Loucy (cell line): Measurements from ENCODE around the gene HBE1.

Experiments
- EZH2phosphoT487 ChIP-seq: fragments of 200-600 bp; IDR thresholded peaks from 2 replicates; pipeline ENCODE4 v1.6.1; 2018; ENCODE audit warnings: antibody characterized with exemption, mild to moderate bottlenecking, moderate library complexity, borderline replicate concordance
- TF ChIP-seq, protein P1 (sequence below): fragments of 200-600 bp; sonication (generic); conservative IDR thresholded peaks from 2 replicates; pipeline ENCODE4 v1.5.1; 2014; ENCODE audit warnings: mild to moderate bottlenecking, antibody characterized with exemption, low read length

DNA sequence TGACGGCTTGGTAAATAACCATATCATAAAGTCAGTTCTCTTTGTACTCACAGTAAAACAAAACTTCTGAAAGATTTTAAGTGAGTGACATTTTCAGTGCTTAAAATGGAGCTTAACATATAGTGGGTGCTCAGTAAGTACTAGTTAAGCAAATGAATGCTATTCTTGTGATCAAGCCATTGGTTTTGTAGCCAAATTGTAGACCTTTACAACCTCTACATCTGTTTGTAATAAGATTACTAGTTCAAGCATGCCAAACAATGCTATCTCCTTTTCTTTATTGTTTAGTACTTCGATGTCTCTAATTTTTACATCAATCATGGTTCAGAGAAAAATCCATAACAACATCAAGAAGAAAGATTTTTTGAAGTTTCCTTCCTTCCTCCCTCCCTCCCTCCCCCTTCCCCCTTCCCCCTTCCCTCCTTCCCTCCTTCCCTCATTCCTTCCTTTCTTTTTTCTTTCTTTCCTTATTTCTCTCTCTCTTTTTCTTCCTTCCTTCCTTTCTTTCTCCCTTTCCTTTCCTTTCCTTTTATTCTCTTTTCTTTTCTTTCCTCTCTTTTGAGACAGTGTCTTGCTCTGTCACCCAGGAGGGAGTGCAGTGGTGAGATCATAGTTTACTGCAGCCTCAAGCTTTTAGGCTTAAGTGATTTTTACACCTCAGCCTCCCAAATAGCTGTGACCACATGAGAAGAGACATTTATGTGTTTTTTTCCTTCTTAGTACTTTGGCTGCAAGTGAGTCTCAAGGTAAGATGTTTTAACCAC lies 37.7 kb upstream of the HBE1 start:
- TF ChIP-seq, protein P1, sequence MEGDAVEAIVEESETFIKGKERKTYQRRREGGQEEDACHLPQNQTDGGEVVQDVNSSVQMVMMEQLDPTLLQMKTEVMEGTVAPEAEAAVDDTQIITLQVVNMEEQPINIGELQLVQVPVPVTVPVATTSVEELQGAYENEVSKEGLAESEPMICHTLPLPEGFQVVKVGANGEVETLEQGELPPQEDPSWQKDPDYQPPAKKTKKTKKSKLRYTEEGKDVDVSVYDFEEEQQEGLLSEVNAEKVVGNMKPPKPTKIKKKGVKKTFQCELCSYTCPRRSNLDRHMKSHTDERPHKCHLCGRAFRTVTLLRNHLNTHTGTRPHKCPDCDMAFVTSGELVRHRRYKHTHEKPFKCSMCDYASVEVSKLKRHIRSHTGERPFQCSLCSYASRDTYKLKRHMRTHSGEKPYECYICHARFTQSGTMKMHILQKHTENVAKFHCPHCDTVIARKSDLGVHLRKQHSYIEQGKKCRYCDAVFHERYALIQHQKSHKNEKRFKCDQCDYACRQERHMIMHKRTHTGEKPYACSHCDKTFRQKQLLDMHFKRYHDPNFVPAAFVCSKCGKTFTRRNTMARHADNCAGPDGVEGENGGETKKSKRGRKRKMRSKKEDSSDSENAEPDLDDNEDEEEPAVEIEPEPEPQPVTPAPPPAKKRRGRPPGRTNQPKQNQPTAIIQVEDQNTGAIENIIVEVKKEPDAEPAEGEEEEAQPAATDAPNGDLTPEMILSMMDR, result no peak
- TF ChIP-seq EZH2phosphoT487, result no peak
